Hepatocyte (in vitro differentiated cells): Measurements from ENCODE around the gene EEF2. TPM values are rescaled to one million over a fixed set of nuclear protein-coding genes. Genes with fewer than 3 reads are reported as not detected.
A peak's percentile ranks its signal among the peaks of the same experiment; 100 is the strongest.
"Not testable (repeated sequence)": the region's sequence is repeated elsewhere in the genome, so short reads cannot be mapped to it uniquely, and the experiment has no call there.

Source experiments
- DNase-seq: peaks from one replicate; pipeline ENCODE4 v3.0.0-alpha.2; 2016; ENCODE audit warnings: low spot score
- H2AFZ ChIP-seq: fragments of 200-600 bp; sonication (generic); 2 replicates; pipeline ENCODE4 v1.6.0; 2016; ENCODE audit warnings: antibody characterized with exemption, mild to moderate bottlenecking
- H3K27ac ChIP-seq: fragments of 200-600 bp; sonication (generic); 2 replicates; pipeline ENCODE4 v1.5.1; 2016; ENCODE audit warnings: mild to moderate bottlenecking
- H3K27me3 ChIP-seq: fragments of 200-600 bp; sonication (generic); 2 replicates; pipeline ENCODE4 v1.6.1; 2016
- H3K36me3 ChIP-seq: fragments of 200-600 bp; sonication (generic); replicated peaks from 2 replicates; pipeline ENCODE4 v1.5.1; 2016; ENCODE audit warnings: low read depth; ENCODE audit not compliant: insufficient read depth
- H3K4me1 ChIP-seq: fragments of 200-600 bp; sonication (generic); 2 replicates; pipeline ENCODE4 v1.5.1; 2016; ENCODE audit warnings: mild to moderate bottlenecking, moderate library complexity; ENCODE audit not compliant: insufficient read depth
- H3K4me2 ChIP-seq: fragments of 200-600 bp; sonication (generic); 2 replicates; pipeline ENCODE4 v1.6.0; 2016
- H3K4me3 ChIP-seq: fragments of 200-600 bp; sonication (generic); 2 replicates; pipeline ENCODE4 v1.5.1; 2016; ENCODE audit warnings: mild to moderate bottlenecking
- H3K79me2 ChIP-seq: fragments of 200-600 bp; sonication (generic); 2 replicates; pipeline ENCODE4 v1.6.0; 2017; ENCODE audit warnings: mild to moderate bottlenecking
- H3K9me2 ChIP-seq: fragments of 200-600 bp; sonication (generic); replicated peaks from 2 replicates; pipeline ENCODE4 v1.6.0; 2017; ENCODE audit warnings: mild to moderate bottlenecking; ENCODE audit not compliant: insufficient read depth
- H3K9me3 ChIP-seq: fragments of 200-600 bp; sonication (generic); 2 replicates; pipeline ENCODE4 v1.5.1; 2016; ENCODE audit warnings: low read depth, mild to moderate bottlenecking
- H4K20me1 ChIP-seq: fragments of 200-600 bp; sonication (generic); 2 replicates; pipeline ENCODE4 v1.6.0; 2016; ENCODE audit warnings: mild to moderate bottlenecking; ENCODE audit not compliant: insufficient read depth, poor library complexity, severe bottlenecking
- EZH2 ChIP-seq: fragments of 200-600 bp; sonication (generic); IDR thresholded peaks from 2 replicates; pipeline ENCODE4 v1.6.1; 2016; ENCODE audit warnings: antibody characterized with exemption, mild to moderate bottlenecking, borderline replicate concordance
- EZH2phosphoT487 ChIP-seq: fragments of 200-600 bp; sonication (generic); IDR thresholded peaks from one replicate; pipeline ENCODE4 v1.6.1; 2018; ENCODE audit warnings: antibody characterized with exemption, mild to moderate bottlenecking, low read depth, moderate library complexity; ENCODE audit not compliant: unreplicated experiment, severe bottlenecking
- WGBS: methylation state at CpG from one replicate; pipeline ENCODE4 v1.1.6; 2016; ENCODE audit warnings: low lambda C conversion rate; ENCODE audit errors: missing lambda C conversion rate; 5-methylcytosine and 5-hydroxymethylcytosine counted together
- polyA plus RNA-seq: library from polyadenylated mRNA; unstranded; fragments of >200 nt; fragmentation: Nextera tagmentation; extraction: Ambion mirVana; gene quantifications from 2 replicates; pipeline ENCODE4 v1.2.1, GENCODE V29; 2016
- total RNA-seq: library from RNA; depleted of rRNA; stranded (reverse); fragments of >200 nt; gene quantifications from 2 replicates; pipeline ENCODE4 v1.2.3, GENCODE V29; 2014
- TF ChIP-seq, protein P1 (sequence below): fragments of 200-600 bp; sonication (generic); IDR thresholded peaks from 2 replicates; pipeline ENCODE4 v1.5.1; 2016; ENCODE audit warnings: antibody characterized with exemption, mild to moderate bottlenecking; ENCODE audit not compliant: poor library complexity

The EEF2 gene
- total and polyA plus RNA-seq, 2 experiments from 2014 or later: 526 to 1,740 TPM

DNA sequence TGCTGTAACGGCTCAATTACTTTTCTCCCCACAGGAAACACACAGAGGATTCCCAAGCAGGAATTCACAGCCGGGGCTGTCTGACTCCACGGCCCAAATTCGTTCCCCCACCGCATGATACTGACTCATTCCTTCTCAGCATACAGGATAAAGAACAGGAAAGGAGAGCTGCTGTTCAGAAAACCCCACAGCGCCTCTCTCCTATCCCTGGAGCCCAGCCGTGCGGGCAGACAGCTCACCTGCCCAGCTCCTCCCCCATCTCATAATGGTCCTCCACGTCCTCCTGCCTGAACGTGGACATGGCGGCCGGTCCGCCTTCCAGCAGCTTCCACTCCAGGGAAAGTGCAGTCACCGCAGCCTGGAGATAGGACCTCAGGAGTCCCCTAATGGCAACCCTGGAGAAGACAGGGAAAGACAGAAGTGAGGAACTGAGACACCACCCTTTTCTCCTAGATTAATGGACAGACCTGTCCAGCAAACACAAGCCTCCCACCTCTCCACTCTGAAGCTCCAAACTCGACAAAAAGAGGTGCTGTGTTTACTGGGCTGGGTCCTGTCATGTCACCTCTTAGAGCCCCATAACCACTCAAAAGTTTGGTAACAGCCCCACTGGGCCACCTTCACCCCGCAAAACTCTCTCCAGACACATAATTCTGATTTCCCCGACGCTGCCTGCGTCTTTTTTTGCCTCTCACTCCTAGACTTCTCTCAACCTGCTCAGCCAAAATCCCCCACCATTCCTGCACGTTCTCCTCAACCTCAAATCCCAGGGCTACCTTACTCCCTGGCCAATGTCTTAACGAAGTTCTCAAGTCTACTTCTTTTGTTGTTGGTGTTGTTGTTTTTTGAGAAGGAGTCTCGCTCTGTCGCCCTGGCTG is 15.6 kb downstream of the EEF2 start:
- H3K27me3 ChIP-seq: no peaks in the 10 kb centered on the region
- H3K79me2 ChIP-seq: peaks cover 51% of the 10 kb centered on the region
- H3K4me2 ChIP-seq: peak overlapping the region; percentile 97
- peak overlapping the region; percentile 83 for H3K4me3 ChIP-seq
- no peaks in the 10 kb centered on the region for H3K9me3 ChIP-seq
- peaks cover 38% of the 10 kb centered on the region for H4K20me1 ChIP-seq
- H3K36me3 ChIP-seq: no peaks in the 10 kb centered on the region
- WGBS: 5% methylated on average over 23 of the region's 23 CpGs
- no peaks in the 10 kb centered on the region for H3K9me2 ChIP-seq
- peaks cover 16% of the 10 kb centered on the region for H3K4me1 ChIP-seq
- H3K27ac ChIP-seq: peak overlapping the region; percentile 92
- H2AFZ ChIP-seq: no peak overlapping the region
- DNase-seq: peak; percentile 85
- TF ChIP-seq, protein P1, sequence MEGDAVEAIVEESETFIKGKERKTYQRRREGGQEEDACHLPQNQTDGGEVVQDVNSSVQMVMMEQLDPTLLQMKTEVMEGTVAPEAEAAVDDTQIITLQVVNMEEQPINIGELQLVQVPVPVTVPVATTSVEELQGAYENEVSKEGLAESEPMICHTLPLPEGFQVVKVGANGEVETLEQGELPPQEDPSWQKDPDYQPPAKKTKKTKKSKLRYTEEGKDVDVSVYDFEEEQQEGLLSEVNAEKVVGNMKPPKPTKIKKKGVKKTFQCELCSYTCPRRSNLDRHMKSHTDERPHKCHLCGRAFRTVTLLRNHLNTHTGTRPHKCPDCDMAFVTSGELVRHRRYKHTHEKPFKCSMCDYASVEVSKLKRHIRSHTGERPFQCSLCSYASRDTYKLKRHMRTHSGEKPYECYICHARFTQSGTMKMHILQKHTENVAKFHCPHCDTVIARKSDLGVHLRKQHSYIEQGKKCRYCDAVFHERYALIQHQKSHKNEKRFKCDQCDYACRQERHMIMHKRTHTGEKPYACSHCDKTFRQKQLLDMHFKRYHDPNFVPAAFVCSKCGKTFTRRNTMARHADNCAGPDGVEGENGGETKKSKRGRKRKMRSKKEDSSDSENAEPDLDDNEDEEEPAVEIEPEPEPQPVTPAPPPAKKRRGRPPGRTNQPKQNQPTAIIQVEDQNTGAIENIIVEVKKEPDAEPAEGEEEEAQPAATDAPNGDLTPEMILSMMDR: peak; percentile 32
- no peak for TF ChIP-seq EZH2phosphoT487

DNA sequence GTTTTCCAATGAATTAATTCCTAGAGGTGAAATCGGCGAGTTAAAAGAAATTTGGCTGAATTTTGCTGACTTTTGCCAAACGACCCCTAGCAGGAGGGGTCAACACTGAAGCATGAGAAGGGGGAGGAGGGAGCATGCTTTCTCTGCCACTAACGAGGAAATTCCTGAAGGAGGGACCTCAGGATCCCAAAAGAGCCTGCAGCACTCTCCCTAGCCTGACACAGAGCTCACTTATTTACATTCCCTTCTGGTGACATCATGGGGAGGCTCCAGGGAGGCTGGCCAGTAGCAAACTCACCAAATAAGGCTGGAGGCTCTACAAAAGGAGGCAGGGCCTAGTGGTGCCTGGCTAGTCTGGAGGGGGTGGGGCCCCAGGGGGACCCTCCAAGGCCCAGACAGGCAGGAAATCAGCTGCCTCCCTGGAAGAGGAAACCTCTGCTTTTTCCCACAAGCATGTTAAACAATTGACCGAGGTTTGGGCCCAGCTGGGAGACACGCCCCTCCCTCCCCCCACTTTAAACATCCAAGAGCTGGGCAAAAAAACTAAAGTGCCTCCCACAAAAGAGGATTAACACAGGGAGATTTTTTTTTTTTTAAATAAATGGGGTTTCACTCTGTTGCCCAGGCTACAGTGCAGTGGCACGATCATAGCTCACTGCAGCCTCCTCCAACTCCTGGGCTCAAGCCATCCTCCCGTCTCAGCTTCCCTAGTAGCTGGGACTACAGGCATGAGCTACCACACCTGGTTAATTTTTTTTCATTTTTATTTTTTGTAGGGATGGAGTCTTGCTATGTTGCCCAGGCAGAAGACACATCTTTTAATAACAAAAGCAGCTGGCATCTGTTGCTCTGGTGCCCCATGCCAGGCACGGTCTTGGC is 16.5 kb downstream of the EEF2 start:
- Histone ChIP-seq H3K4me1 (peaks cover 16% of the 10 kb centered on the region), H3K79me2 (peaks cover 53% of the 10 kb centered on the region), H2AFZ (no peak overlapping the region), H3K4me3 (peak overlapping the region; percentile 83), H3K27ac (peak overlapping the region; percentile 92), H3K27me3 (no peaks in the 10 kb centered on the region), H3K9me2 (no peaks in the 10 kb centered on the region), H3K36me3 (no peaks in the 10 kb centered on the region), H3K4me2 (peak overlapping the region; percentile 97), H3K9me3 (no peaks in the 10 kb centered on the region), H4K20me1 (peaks cover 38% of the 10 kb centered on the region)
- 21% methylated on average over 9 of the region's 9 CpGs for WGBS
- DNase-seq: peak; percentile 96
- TF ChIP-seq EZH2 (no peak), EZH2phosphoT487 (no peak)
- TF ChIP-seq, protein P1: no peak

DNA sequence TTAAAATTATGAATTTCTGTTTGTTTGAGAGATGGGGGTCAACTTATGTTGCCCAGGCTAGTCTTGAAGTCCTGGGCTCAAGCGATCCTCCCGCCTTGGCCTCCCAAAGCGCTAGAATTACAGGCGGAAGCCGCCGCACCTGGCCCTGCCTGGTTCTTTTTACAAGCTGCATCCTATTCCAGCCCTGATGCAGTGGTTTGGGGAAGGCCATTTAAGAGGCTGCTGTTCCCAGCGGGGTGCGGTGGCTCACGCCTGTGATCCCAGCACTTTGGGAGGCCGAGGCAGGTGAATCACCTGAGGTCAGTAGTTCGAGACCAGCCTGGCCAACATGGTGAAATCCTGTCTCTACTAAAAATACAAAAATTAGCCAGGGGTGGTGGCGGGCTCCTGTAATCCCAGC is 17.3 kb downstream of the EEF2 start:
- not testable (repeated sequence) for H3K4me3 ChIP-seq, H3K36me3 ChIP-seq, H3K9me3 ChIP-seq, H3K9me2 ChIP-seq, DNase-seq, H2AFZ ChIP-seq, H3K27me3 ChIP-seq
- peaks cover 53% of the 10 kb centered on the region for H3K79me2 ChIP-seq
- peak overlapping the region; percentile 57 for H3K4me2 ChIP-seq
- peaks cover 16% of the 10 kb centered on the region for H3K4me1 ChIP-seq
- peak overlapping the region; percentile 92 for H3K27ac ChIP-seq
- 92% methylated on average over 12 of the region's 12 CpGs for WGBS
- peaks cover 38% of the 10 kb centered on the region for H4K20me1 ChIP-seq
